Sigmoid colon (tissue), 7 donors: ENCODE measurements around the gene ZNF79. TPM values are rescaled to one million over a fixed set of nuclear protein-coding genes. Genes with fewer than 3 reads are reported as not detected.

Experiments used
- DNase-seq: peaks from one replicate; pipeline ENCODE4 v3.0.0-alpha.2; 2019
- H3K27ac ChIP-seq, 4 donors: fragments of 200-600 bp; sonication (generic); one replicate each; pipeline ENCODE4 v1.5.1; 2016 to 2019; ENCODE audit warnings: mild to moderate bottlenecking in 1 of 4
- H3K27me3 ChIP-seq, 3 donors: fragments of 200-600 bp; sonication (generic); one replicate each; pipeline ENCODE4 v1.5.1; 2019; ENCODE audit warnings: mild to moderate bottlenecking in 1 of 3
- H3K36me3 ChIP-seq, 4 donors: fragments of 200-600 bp; sonication (generic); one replicate each; pipeline ENCODE4 v1.5.1; 2016 to 2019
- H3K4me1 ChIP-seq, 4 donors: fragments of 200-600 bp; sonication (generic); one replicate each; pipeline ENCODE4 v1.5.1; 2017 to 2019
- H3K4me3 ChIP-seq, 4 donors: fragments of 200-600 bp; sonication (generic); one replicate each; pipeline ENCODE4 v1.5.1; 2017 to 2019; ENCODE audit warnings: mild to moderate bottlenecking in 2 of 4, moderate library complexity in 1 of 4
- H3K9me3 ChIP-seq, 4 donors: fragments of 200-600 bp in 3 of 4; sonication (generic) in 3 of 4; one replicate each; pipeline versions ENCODE4 v1.5.1 to v1.6.1; 2013 to 2019
- EP300 ChIP-seq, 4 donors: sonication (generic); formaldehyde crosslinking; IDR thresholded peaks; one replicate each; pipeline ENCODE4 v1.6.1; 2017; ENCODE audit warnings: antibody characterized with exemption in 4 of 4
- POLR2A ChIP-seq, 2 donors: fragments of 450-650 bp; IDR thresholded peaks; one replicate each; pipeline ENCODE4 v1.6.1; 2016; ENCODE audit warnings: antibody characterized with exemption in 2 of 2, mild to moderate bottlenecking in 2 of 2, moderate library complexity in 2 of 2
- POLR2AphosphoS5 ChIP-seq, 4 donors: sonication (generic); formaldehyde crosslinking; IDR thresholded peaks; one replicate each; pipeline ENCODE4 v1.6.1; 2017; ENCODE audit warnings: antibody characterized with exemption in 4 of 4
- WGBS, 2 donors: extraction: QIAGEN DNeasy Blood & Tissue Kit; methylation state at CpG; one replicate each; pipeline ENCODE4 v1.1.7; 2013; 5-methylcytosine and 5-hydroxymethylcytosine counted together
- intact Hi-C: fragments of 100-400 bp; cut with DNase I; formaldehyde crosslinking; loops from one replicate; pipeline ENCODE4 v1.15.1; 2023
- polyA plus RNA-seq, 3 donors: library from polyadenylated mRNA; stranded (reverse); fragments of 200-250 nt; gene quantifications; one replicate each; pipeline ENCODE4 v1.2.3, GENCODE V29; 2013
- small RNA-seq, 3 donors: library from RNA; depleted of rRNA; stranded (forward); fragments of <200 nt; gene quantifications; one replicate each; pipeline ENCODE3, GENCODE V24; 2016
- total RNA-seq, 4 donors: library from RNA; depleted of rRNA; stranded (reverse); fragments of >200 nt; gene quantifications; one replicate each; pipeline ENCODE4 v1.1.0, GENCODE V29; 2016
- TF ChIP-seq, protein P1 (sequence below), 4 experiments: fragments of 450-650 bp in 3 of 4; fragments of 200-600 bp in 1 of 4; IDR thresholded peaks; one replicate each; pipeline ENCODE4 v1.5.1; 2016 to 2019; ENCODE audit warnings: antibody characterized with exemption in 4 of 4, mild to moderate bottlenecking in 3 of 4, moderate library complexity in 2 of 4
- donor health status: healthy with polysubstance abuse.
- donor health status: Bipolar disorder and iron deficiency.
- donor health status: healthy.

ZNF79 gene
- total and polyA plus RNA-seq, 7 donors: 0.60 to 14.6 (median 10.9) TPM

DNA sequence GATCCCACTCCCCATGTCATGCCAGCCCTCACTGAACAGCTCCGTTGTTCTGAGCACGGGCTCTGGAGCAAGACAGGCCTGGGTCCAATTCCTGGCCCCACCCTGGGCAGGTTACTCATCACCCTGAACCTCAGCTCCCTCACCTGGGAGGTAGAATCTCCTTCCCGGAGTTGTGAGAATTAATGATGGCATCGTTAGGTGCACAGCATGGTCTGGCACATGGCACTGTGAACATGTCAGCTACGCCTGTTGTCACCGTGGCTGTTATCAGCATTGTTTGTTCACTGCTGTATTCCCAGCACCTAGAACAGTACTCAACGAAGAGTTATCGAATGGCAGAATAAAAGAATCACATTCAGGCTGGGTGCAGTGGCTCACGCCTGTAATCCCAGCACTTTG, 70.1 kb downstream of the ZNF79 start:
- no peaks in the 10 kb centered on the region for H3K27me3 ChIP-seq
- DNase-seq: no peak
- no peak for TF ChIP-seq POLR2AphosphoS5 (IDR thresholded peaks at IDR 0.05)
- TF ChIP-seq, protein P1, sequence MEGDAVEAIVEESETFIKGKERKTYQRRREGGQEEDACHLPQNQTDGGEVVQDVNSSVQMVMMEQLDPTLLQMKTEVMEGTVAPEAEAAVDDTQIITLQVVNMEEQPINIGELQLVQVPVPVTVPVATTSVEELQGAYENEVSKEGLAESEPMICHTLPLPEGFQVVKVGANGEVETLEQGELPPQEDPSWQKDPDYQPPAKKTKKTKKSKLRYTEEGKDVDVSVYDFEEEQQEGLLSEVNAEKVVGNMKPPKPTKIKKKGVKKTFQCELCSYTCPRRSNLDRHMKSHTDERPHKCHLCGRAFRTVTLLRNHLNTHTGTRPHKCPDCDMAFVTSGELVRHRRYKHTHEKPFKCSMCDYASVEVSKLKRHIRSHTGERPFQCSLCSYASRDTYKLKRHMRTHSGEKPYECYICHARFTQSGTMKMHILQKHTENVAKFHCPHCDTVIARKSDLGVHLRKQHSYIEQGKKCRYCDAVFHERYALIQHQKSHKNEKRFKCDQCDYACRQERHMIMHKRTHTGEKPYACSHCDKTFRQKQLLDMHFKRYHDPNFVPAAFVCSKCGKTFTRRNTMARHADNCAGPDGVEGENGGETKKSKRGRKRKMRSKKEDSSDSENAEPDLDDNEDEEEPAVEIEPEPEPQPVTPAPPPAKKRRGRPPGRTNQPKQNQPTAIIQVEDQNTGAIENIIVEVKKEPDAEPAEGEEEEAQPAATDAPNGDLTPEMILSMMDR (IDR thresholded peaks at IDR 0.05): no peak
- no peak for TF ChIP-seq POLR2A (IDR thresholded peaks at IDR 0.05)
- no peak for TF ChIP-seq EP300 (IDR thresholded peaks at IDR 0.05)
- intact Hi-C loops: no loop called here
- WGBS, 2 donors: 26 to 79% methylated on average over 9 of the region's 9 CpGs
- no peaks in the 10 kb centered on the region for H3K9me3 ChIP-seq
- H3K27ac ChIP-seq: peak overlapping the region in 3 of 4 donors; percentile 85 to 89 (median 89)
- peaks cover 0 to 38% (median 31%) of the 10 kb centered on the region in 4 donors for H3K4me1 ChIP-seq
- peaks cover 4 to 81% (median 55%) of the 10 kb centered on the region in 4 donors for H3K36me3 ChIP-seq
- H3K4me3 ChIP-seq: no peak overlapping the region

Small RNA genes lying within 50 kb of the gene (small RNA-seq; reads per million reads assigned to genes)
- gene RF00019 (0 reads per million in 3 donors), gene SNORA65 (91.4 to 155 (median 153) reads per million in 3 donors)

Other genes starting within 250 kb of the ZNF79 start
- gene GARNL3, start 159.6 kb upstream of the ZNF79 start, total RNA-seq: 10 to 100 TPM; 10.2 to 28.0 (median 17.6) TPM
- 1 to 10 TPM in 2 of 3 donors, under 1 TPM in 1; 0.92 to 4.8 (median 3.0) TPM for gene GARNL3, start 159.6 kb upstream of the ZNF79 start, polyA plus RNA-seq
- gene SLC2A8, start 27.2 kb upstream of the ZNF79 start, total RNA-seq: 10 to 100 TPM; 45.1 to 68.7 (median 64.4) TPM
- gene SLC2A8, start 27.2 kb upstream of the ZNF79 start, polyA plus RNA-seq: 10 to 100 TPM in 2 of 3 donors, 1 to 10 TPM in 1; 7.2 to 19.3 (median 11.8) TPM
- gene RPL12, start 27.0 kb downstream of the ZNF79 start, total RNA-seq: 1,000 to 10,000 TPM; 2,502 to 5,061 (median 3,494) TPM
- 1,000 to 10,000 TPM; 2,492 to 4,552 (median 2,965) TPM for gene RPL12, start 27.0 kb downstream of the ZNF79 start, polyA plus RNA-seq
- 10 to 100 TPM; 17.9 to 54.0 (median 30.2) TPM for gene LRSAM1, start 27.1 kb downstream of the ZNF79 start, total RNA-seq
- gene LRSAM1, start 27.1 kb downstream of the ZNF79 start, polyA plus RNA-seq: 10 to 100 TPM in 1 of 3 donors, 1 to 10 TPM in 2; 6.9 to 17.4 (median 7.2) TPM
- 10 to 100 TPM; 32.3 to 97.2 (median 41.0) TPM for gene STXBP1, start 187.9 kb downstream of the ZNF79 start, total RNA-seq
- 1 to 10 TPM; 3.7 to 9.2 (median 9.0) TPM for gene STXBP1, start 187.9 kb downstream of the ZNF79 start, polyA plus RNA-seq